ENCODE measurements around the gene HSF5. TPM values are rescaled to one million over a fixed set of nuclear protein-coding genes. Genes with fewer than 3 reads are reported as not detected.

HSF5 gene
- total and polyA plus RNA-seq, 4 donors = 0.09 to 0.17 TPM; not detected in 2

GRCh38 chr17:58410714-58411407, 77.3 kb downstream of the HSF5 start:
- no peaks in the 10 kb centered on the region for H3K27me3 ChIP-seq (ENCODE audit: control insufficient read depth in 4 of 4, insufficient read depth in 4 of 4, low read length in 3 of 4)
- TF ChIP-seq CTCF (IDR thresholded peaks at IDR 0.05; ENCODE audit: low read depth, low read length, missing input control) (no peak), RXRA (IDR thresholded peaks at IDR 0.05) (no peak), ZBTB33 (IDR thresholded peaks at IDR 0.05) (no peak), MAX (IDR thresholded peaks at IDR 0.05) (no peak), SP1 (IDR thresholded peaks at IDR 0.05) (no peak), TAF1 (conservative IDR thresholded peaks at IDR 0.05) (no peak), GABPA (IDR thresholded peaks at IDR 0.05 in 1 of 2, conservative IDR thresholded peaks at IDR 0.05 in 1 of 2) (no peak), HNF4G (IDR thresholded peaks at IDR 0.05) (no peak)
- peaks cover 0 to 48% (median 28%) of the 10 kb centered on the region in 4 donors for H3K4me1 ChIP-seq (ENCODE audit: control insufficient read depth in 4 of 4, insufficient read depth in 4 of 4, low read length in 3 of 4)
- DNase-seq (ENCODE audit: low spot score) = no peak
- no peaks in the 10 kb centered on the region for H3K9me3 ChIP-seq (ENCODE audit: control insufficient read depth in 4 of 4, low read length in 3 of 4)
- no peak overlapping the region for H3K27ac ChIP-seq (ENCODE audit: low read depth in 1 of 2, low read length in 2 of 2)
- no peak overlapping the region for H3K9ac ChIP-seq (ENCODE audit: low read depth in 1 of 2, low read length in 2 of 2)
- no peaks in the 10 kb centered on the region for H3K36me3 ChIP-seq (ENCODE audit: control insufficient read depth in 4 of 4, insufficient read depth in 3 of 4, low read depth in 1 of 4, low read length in 3 of 4)
- H3K4me3 ChIP-seq (ENCODE audit: low read depth in 1 of 3, low read length in 3 of 3) = no peak overlapping the region

GRCh38 chr17:58409432-58409831, 78.8 kb downstream of the HSF5 start:
- H3K27me3 ChIP-seq (ENCODE audit: control insufficient read depth in 4 of 4, insufficient read depth in 4 of 4, low read length in 3 of 4) = no peaks in the 10 kb centered on the region
- no peaks in the 10 kb centered on the region for H3K9me3 ChIP-seq (ENCODE audit: control insufficient read depth in 4 of 4, low read length in 3 of 4)
- no peak for DNase-seq (ENCODE audit: low spot score)
- H3K27ac ChIP-seq (ENCODE audit: low read depth in 1 of 2, low read length in 2 of 2) = no peak overlapping the region
- H3K36me3 ChIP-seq (ENCODE audit: control insufficient read depth in 4 of 4, insufficient read depth in 3 of 4, low read depth in 1 of 4, low read length in 3 of 4) = no peaks in the 10 kb centered on the region
- H3K9ac ChIP-seq (ENCODE audit: low read depth in 1 of 2, low read length in 2 of 2) = no peak overlapping the region
- WGBS = 88% methylated on average over 5 of the region's 5 CpGs
- no peak overlapping the region for H3K4me3 ChIP-seq (ENCODE audit: low read depth in 1 of 3, low read length in 3 of 3)
- TF ChIP-seq CTCF (IDR thresholded peaks at IDR 0.05; ENCODE audit: low read depth, low read length, missing input control) (no peak), FOXA1 (IDR thresholded peaks at IDR 0.05) (no peak), ZBTB33 (IDR thresholded peaks at IDR 0.05) (no peak), HNF4A (conservative IDR thresholded peaks at IDR 0.05) (no peak), ATF3 (IDR thresholded peaks at IDR 0.05) (no peak), NR2F2 (IDR thresholded peaks at IDR 0.05) (no peak), RAD21 (IDR thresholded peaks at IDR 0.05) (no peak), HNF4G (IDR thresholded peaks at IDR 0.05) (no peak), RXRA (IDR thresholded peaks at IDR 0.05) (no peak), MAX (IDR thresholded peaks at IDR 0.05) (no peak), JUND (IDR thresholded peaks at IDR 0.05) (no peak), REST (IDR thresholded peaks at IDR 0.05) (no peak), SP1 (IDR thresholded peaks at IDR 0.05) (no peak), YY1 (IDR thresholded peaks at IDR 0.05) (no peak), GABPA (IDR thresholded peaks at IDR 0.05 in 1 of 2, conservative IDR thresholded peaks at IDR 0.05 in 1 of 2) (no peak)
- H3K4me1 ChIP-seq (ENCODE audit: control insufficient read depth in 4 of 4, insufficient read depth in 4 of 4, low read length in 3 of 4) = peaks cover 0 to 39% (median 20%) of the 10 kb centered on the region in 4 donors

Data from liver (tissue), 9 donors.